HG03060 (cell line): ENCODE measurements around the gene ABHD15.

ENCODE experiments used
- ATAC-seq: cut with Tn5 transposase; IDR thresholded peaks from one replicate; pipeline ENCODE4 v1.9.1; 2021; ENCODE audit warnings: low read depth, moderate number of reproducible peaks; ENCODE audit not compliant: unreplicated experiment

ABHD15 gene, protein sequence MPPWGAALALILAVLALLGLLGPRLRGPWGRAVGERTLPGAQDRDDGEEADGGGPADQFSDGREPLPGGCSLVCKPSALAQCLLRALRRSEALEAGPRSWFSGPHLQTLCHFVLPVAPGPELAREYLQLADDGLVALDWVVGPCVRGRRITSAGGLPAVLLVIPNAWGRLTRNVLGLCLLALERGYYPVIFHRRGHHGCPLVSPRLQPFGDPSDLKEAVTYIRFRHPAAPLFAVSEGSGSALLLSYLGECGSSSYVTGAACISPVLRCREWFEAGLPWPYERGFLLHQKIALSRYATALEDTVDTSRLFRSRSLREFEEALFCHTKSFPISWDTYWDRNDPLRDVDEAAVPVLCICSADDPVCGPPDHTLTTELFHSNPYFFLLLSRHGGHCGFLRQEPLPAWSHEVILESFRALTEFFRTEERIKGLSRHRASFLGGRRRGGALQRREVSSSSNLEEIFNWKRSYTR

DNA sequence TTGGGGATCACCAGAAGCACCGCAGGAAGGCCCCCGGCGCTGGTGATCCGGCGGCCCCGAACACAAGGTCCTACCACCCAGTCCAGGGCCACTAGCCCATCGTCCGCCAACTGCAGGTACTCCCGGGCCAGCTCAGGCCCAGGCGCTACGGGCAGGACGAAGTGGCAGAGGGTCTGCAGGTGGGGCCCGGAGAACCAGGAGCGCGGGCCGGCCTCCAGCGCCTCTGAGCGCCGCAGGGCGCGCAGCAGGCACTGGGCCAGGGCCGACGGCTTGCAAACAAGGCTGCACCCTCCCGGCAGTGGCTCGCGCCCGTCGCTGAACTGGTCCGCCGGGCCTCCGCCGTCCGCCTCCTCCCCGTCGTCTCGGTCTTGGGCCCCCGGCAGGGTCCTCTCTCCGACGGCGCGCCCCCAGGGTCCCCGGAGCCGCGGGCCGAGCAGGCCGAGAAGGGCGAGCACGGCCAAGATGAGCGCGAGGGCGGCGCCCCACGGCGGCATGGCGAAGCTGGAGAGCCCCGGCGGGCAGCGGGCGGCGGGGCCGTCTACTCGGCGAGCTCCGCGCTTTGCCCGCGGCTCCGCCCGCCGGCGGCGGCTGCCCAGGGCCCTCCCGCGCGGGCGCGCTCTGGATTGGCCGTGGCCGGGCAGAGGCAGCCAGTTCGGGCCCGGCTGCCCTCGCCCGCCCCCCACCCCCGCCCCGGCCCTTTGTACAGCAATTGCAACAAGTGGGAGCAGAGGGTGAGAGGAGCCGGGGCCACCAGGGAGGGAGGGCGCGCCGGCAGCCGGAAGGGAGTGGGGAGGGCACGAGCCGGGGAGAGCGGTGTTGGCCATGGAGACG lies at the start of gene ABHD15:
TSS of gene ABHD15 (minus strand) at position 565 of the 831 bp plus-strand sequence. CDS start at position 494, 71 bp downstream.
- no peak for ATAC-seq

DNA sequence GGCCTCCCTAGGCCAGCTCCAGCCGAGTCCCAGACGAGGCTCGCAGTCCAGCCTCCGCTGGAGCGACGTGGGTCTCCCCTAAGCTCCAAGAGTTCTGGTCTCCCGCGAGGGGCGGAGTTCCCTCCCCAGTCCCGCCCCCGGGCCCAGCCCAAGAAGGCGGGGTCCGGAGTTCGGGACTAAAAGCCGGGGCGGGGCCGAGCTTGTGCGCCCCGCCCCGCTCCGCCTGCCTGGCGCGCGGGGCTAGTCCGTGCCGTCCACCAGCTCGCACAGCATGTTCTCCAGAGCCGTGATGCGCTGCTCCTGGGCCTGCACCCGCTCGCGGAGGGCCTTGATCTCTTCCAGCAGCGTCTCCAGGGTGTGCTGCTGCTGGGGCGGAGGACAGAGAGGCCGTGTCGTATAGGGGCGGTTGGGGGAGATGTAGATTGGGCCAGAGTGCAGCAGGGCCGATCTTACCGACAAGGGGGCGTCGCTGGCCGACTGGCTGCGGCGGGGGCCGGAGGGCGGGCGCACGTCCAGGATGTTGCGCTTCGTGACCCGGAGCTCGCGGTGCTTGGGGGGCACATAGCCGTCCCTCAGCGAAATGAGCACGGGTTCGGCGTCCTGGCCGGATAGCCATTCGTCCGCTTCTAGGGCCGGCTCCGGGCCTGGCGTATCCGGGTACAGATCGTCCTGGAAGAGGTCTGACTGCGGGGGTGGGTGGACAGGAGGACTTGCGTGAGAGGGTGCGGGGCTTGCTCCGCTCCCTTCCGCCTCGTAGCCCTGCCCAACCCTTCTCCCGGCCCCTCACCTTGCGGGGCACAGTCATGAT lies 48.9 kb upstream of the ABHD15 start:
- ATAC-seq: no peak

DNA sequence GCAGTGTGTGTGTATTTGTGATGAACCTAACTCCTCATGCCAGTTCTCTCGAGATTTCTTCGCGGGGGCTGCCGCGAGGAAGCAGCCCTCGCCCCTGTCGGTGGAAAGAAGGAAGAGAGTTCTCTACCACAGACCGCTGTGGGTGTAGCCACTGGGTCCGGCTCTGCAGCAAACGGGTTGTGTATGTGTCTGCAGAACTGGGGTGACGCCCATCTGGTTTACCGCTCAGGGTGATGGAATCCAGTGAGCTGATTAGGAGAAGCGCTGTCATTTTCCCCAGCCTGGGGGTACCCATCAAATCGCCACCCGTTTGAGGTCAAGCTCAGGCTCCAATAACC lies 48.2 kb upstream of the ABHD15 start:
- ATAC-seq: no peak

DNA sequence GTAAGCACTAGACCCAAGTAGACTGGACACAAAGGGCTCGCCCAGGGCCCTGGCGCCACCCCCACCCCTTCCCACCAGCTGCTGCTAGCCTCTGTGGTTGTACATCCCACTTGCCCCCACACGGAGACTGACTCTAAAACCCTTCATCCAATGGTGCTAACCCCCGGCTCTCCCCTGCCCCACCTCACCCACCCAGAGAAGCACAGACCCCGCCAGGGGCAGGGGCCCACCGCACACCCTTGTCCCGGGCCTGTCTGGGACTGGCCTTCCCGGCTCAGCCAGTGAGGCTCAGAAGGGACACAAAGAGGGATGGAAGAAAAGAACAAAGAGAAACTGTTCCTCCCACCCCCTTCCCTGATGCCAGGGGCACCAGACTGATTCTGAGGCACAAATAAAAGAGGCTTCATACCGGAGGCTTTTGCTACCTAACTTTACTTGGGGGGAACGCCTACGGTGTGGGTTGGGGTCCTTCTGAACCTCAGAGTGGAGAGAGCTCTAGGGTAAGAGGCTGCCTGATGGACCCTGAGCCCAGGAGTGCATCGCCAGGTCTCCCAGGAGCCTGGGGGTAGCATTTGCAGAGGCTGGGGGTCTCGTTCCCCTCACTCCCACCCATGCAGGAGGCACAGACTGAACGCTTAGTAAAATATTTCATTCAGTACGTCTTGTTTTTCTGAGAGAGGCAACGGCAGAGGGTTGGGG lies 47.7 kb upstream of the ABHD15 start:
- no peak for ATAC-seq

DNA sequence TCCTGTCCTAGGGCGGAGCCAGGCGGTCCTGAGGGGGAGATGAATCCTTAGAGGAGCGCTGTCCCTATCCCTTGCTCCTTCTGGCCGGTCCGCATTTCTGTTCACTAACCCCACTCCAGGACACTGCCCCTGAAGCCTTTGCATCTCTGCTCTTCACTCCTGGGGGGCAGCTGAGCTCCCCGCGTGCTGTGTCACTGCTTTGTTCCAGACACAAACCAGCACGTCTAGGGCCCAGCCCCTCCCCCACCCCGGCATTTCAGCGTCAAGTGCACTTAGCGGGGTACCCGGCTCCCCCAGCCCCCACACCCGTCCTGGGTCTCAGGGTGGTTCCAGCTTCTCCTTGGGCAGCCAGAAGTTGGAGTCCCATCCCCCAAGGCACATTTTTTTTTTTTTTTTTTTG lies 47.0 kb upstream of the ABHD15 start:
- no peak for ATAC-seq

DNA sequence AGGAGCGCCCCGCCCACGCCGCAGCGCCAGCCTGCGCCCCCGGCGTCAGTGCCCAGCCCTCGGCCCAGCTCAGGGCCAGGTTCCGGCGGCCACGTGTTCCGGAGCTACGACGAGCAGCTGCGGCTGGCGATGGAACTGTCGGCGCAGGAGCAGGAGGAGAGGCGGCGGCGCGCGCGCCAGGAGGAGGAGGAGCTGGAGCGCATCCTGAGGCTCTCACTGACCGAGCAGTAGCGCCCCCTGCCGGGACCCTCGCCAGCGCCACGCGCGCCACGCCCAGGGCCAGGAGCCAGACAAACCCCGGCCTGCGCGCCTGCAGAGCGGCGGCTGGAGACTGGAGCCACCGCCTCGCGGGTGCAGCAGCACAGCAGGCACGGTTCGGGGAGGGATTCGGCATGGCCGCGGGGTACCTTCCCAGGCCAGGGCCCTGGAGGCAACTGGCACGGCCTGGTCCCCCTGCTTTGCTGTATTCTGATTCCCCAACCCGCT lies 46.6 kb upstream of the ABHD15 start:
- ATAC-seq: no peak

DNA sequence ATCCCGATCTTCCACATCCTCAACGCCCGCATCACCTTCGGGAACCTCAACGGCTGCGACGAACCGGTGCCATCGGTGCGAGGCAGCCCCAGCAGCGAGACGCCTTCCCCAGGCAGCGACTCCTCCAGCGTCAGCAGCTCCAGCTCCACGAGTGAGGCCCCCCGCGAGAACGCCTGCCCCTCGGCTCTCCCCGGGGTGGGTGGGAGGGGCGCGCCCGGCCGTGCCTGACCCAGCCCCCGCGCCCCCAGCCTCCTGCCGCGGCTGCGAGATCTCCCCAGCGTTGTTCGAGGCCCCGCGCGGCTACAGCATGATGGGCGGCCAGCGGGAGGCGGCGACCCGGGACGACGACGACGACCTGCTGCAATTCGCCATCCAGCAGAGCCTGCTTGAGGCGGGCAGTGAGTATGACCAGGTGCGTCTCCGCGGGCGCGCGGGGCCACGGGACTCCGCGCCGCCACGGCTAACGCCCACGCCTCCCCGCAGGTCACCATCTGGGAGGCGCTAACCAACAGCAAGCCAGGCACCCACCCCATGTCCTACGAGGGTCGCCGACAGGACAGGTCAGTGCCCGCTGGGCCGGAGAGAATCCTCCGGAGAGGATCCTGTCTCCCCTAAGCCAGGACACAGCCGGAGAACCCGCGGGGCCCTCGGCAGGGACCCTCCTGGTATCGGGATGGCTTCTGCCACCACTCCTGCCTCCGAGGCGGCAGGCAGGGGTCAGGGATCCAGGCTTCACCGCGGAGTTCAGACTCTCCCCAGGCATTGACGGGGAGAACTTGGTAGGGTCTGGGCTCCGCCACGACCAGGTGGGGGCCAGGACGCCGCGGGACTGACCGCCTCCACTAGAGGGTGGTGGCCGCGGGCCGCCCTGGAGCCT lies 45.8 kb upstream of the ABHD15 start:
- no peak for ATAC-seq

DNA sequence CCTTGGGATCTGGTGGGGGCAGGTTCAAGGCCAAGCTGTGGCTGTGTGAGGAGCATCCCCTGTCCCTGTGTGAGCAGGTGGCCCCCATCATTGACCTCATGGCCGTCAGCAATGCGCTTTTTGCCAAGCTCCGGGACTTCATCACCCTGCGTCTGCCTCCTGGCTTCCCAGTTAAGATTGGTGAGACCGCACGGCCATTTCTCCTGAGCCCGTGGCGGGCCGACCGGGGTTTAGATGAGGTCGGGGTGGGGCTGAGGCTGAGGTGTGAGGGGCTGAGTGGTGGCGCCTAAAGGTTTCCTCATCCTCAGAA lies 45.2 kb upstream of the ABHD15 start:
- no peak for ATAC-seq

DNA sequence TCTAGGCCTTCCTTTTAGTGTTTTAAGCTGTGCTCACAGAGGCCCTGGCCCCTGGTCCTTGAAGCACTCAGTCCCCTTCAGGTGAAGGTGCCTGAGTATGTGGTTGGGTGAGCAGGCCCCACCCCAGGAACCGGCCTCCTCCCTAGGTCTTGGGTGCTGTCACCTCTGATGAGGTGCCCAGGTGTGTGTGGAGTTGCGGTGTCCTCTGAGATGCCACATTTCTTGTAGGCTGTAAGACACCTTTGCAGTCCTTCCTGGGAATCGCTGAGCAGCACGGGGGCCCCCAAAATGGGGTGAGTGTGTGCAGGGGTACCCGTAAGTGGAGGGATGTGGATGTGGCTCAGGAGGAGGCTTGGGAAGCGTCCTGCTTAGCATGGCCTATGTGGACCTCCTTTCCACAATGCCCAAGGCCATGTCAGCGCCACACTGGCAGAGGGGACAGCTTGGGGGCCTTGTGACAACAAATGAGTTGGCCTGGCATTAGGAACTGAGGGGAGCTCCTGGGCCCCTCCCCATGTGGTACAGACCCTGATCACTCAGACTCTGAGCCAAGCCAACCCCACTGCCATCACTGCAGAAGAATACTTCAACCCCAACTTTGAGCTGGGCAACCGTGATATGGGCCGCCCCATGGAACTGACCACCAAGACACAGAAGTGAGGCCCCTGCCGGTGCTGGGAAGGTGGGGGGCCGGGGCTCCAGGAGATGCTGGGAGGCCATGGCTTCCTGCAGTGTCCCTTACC lies 44.7 kb upstream of the ABHD15 start:
- no peak for ATAC-seq

DNA sequence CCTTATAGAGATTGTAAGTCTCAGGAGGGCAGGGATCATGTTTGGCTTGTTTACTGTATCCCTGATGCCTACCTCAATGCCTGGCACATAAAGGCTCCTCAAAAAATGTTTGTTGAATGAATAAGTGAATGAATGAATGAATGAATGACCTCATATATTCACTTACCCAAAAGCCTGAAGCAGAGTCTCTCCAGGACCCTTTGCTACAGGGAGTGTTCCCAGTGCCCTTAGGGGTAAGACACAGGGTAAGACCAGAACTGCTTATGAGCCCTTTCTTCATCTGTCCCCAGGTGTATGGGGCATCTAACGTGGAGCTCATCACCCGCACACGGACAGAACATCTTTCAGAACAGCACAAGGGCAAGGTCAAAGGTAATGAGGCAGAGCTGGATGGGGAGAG lies 43.6 kb upstream of the ABHD15 start:
- no peak for ATAC-seq

DNA sequence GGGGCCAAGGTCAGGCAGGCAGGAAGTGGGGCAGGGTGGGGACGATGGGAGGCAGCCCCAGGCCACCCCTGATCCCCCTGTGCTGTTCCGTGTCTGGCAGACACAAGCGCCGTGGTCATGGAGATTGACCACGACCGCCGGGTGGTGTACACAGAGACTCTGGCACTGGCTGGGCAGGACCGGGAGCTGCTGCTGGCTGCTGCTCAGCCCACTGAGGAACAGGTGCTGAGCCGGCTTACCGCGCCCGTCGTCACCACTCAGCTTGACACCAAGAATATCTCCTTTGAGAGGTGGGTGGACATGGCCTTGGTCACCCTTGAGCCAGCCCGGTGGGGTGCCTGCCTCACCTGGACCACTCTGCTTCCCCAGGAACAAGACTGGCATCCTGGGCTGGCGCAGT lies 42.1 kb upstream of the ABHD15 start:
- ATAC-seq: no peak

DNA sequence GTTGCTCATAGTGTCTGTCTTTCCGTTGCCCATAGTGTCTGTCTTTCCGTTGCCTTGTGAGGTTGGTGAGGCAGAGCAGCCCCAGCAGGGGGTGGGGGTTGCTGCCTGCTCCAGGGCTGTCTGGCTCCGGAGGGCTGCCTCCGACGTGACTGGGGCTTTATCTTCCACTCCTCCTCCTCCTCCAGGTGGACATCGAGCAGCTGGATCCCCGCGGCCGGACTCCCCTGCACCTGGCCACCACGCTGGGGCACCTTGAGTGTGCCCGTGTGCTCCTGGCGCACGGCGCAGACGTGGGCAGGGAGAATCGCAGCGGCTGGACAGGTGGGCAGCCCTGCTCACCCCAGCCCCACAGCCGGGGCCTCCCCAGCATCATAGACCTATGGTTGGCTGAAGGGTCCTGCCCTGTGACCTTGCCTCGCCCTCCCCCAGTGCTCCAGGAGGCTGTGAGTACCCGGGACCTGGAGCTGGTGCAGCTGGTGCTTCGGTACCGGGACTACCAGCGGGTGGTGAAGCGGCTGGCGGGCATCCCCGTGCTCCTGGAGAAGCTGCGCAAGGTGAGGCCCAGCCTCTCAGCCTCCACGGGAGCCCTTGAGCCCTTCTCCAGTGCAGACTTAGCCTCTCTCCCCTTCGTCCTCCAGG lies 40.8 kb upstream of the ABHD15 start:
- ATAC-seq: no peak

DNA sequence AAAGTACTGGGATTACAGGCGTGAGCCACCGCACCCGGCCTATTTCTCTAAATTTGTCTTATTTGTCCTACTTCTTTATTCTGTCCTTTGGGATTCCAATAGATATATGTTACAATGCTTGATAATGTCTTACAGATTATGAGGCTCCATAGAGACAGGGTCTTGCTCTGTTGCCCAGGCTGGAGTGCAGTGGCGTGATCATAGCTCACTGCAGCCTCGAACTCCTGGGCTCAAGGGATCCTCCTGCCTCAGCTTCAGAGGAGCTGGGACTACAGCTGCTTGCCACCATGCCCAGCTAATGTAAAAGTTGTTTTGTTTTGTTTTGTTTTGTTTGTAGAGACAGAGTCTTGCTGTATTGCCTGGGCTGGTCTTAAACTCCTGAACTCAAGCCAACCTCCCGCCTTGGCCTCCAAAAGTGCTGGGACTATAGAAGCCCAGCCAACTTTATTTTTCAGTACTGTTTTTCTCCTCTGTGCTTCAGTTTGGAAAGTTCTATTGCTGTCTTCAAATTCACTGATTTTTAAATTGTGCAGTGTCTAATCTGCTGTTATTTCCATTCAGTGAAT lies 36.4 kb upstream of the ABHD15 start:
- ATAC-seq: no peak

DNA sequence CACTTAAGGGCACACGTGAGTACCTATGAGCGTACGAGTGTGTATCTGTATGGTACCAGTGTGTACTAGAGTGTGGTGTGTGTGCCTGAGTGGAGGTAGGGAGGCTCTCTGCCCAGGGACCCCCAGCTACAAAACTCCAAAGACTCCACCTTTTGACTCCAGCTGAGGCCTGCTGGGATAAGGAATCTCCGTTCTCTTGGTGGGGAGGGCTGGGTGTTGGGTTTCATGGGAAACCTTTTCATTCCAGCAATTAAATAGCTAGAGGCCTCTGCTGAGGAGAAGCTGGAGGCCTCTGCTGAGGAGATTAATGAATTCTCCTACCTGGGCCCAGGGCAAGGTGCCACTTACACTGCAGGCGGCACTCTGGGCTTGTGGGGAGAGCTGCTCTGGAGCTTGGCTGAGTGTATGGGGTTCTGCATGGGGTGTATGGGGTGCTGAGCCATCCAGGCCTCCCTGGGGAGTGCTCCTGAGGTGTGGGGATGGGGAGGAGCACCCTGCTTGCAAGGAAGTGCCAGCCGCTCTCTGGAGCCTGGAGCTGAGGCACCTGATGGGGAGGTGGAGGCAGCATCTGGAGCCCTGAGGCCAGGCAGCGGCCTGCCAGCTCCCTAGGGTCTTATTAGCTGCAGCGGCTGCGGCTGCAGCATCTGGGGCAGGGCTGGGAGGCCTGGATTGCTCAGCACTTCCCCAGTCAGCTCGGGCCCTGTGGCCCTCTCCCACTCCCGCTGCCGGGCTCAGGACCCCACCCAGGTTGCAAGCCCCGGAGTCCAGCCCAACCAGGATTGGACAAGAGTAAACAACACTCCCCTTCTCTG lies 30.7 kb upstream of the ABHD15 start:
- no peak for ATAC-seq

DNA sequence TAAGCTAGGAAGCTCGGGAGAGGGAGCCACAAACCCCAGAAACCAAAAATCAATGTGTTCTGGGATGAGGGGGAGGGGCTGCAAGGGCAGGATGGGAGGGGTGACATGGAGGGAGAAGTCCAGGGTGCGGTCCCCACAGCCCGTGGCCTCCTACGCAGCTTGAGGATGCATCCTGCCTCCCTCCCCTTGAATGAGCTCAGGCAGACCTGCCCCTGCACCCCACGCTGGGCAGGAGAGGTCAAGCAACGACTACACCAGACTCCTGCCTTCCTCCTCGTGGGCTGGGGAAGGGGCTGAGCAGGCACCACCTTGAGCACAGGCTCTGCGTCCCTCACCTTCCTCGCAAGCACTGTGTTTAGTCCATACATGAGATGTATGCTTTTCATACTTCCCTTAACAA lies 30.0 kb upstream of the ABHD15 start:
- no peak for ATAC-seq

DNA sequence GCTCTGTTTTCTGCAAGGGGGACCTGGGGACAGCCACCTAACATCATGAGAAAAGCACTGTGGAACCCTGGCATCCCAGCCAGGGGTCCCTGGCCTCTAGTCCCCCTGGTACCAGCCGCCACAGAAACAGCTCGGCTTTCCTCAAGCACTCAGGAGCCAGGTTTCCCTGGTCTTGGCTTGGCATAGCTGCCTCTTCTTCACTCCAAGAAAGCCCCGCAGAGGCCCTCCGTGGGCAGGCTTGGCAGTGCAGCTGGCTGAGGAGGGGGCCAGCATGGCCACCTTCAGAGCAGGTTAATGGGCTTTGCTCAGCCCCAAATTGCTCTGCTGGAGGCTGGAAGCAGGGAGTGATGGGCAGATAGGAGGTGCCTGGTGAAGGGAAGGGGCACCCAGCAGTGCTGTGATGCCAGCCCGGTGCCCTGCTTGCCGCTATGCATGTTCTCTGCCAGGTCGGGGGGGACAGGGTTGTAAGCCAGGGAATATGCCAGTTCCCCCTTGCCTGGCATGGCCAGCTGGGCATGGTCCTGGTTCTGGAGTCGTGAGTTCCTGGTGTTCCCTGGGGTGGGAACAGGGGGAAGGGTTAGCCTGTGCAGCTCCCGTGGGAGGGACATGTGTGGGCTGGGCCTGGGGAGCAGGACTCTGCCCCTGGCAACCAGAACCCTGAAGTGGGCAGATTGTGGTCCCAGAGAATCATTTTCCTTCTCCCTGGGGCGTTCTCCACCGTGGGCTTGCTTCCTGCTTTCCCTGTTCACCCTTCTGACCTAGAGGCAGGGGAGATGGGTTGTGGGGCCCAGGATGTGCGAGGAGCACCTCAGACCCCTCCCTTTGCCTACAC lies 29.3 kb upstream of the ABHD15 start:
- ATAC-seq: no peak
